Hippocampal formation (tissue), 2 donors: ENCODE measurements around the gene GALNTL6.

Experiments used
- DNase-seq, 2 donors: peaks; one replicate each; lab custom pipeline; 2025; lab: John Stamatoyannopoulos, UW

Gene GALNTL6

DNA sequence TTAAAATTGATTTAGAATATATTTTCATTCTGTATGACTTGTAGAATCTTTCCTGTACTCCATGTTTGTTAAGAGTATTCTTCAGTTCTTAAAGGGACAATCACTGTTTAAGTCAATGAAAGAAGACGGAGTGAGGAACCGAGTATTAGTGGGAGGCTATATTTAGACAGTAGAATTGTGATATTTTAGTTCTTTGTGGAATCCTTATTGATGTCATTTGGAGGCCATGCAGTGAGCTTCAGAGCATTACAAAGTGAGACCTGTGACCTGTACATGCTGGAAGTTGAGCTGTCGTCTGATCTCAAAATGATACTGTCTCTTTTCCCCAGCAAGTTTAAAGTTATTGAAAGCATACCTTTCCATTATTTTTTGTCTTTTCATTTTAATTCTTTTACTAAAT, 394.7 kb downstream of the GALNTL6 start:
- DNase-seq: no peak

DNA sequence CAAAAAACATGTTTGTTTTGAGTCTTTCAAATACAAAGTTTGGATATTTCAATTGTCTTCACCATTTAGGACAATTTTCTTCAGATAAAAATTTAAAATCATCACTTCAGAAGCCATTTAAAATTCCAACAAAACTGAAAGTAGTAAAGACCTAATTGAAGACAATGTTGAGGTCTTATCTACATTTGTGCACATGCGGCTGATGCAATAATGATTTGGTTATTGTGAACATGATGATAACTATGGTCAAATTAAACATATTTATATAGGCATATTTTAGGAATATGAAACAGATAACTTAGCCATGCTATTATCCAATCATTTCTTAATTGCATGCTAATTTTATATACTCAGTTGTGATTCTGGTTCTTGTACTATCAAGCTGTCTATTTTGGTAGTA, 407.5 kb downstream of the GALNTL6 start:
- no peak for DNase-seq

DNA sequence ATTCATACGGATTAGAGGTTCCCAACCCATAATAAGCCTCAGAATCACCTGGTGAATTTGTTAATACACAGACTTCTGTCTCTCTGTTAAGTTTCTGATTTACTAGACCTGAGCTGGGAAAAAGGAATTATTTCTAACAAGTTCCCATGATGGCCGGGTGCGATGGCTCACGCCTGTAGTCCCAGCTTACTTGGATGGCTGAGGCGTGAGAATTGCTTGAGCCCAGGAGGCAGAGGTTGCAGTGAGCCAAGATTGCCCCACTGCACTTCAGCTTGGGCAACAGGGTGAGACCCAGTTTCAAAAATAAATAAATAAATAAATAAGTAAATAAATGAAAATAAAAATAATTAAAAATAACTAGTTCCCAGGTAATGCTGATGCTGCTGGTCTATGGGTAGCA, 412.3 kb downstream of the GALNTL6 start:
- no peak for DNase-seq

DNA sequence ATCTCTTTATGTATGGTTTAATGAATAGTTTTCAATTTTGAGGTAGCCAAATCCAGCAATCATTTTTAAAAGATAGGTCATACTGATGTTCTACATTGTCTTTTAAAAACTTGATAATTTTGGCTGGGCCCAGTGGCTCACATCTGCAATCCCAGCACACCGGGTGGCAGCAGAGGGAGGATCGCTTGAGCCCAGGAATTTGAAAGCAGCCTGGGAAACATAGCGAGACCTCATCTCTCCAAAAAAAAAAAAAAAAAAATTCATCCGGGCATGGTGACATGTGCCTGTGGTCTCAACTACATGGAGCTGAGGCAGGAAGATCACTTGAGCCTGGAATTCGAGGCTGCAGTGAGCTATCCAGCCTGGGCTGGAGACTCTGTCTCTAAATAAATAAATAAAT, 419.8 kb downstream of the GALNTL6 start:
- DNase-seq: no peak

DNA sequence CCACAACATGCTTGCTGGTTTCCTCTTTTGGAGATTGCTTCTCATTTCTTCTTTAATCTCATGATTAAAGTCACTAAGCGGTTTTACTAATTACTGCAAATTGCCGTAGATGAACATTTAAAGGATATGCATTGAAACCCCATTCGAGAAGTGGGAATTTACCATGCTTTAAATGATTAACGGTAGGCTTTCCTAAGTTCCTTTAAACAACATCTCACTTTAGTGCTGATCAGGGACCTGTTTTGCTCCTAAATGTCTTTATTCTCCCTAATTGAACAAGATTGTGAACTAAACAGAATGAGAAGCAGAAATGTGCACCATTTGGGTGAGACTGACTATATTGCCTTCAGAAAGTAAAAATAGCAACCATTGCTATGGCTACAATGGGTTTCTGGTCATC, 430.3 kb downstream of the GALNTL6 start:
- no peak for DNase-seq

DNA sequence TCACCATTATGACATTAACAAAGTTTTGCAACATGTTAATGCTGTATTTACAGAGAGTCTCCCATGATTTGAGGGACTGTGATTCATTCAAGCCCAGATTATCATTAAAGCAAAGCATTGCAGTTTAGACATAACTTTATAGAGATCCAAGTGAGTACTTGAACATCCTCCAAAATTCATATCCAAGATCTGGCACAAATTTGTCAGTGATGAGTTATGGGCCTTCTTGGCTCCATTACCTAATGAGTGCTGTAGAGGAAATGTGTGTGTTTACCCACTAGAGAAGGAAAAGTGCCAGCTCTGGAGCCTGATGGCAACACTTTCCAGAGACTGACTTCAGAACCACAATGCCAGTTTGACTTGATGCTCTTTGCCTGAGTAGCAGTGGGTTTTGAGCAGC, 432.3 kb downstream of the GALNTL6 start:
- DNase-seq: no peak

DNA sequence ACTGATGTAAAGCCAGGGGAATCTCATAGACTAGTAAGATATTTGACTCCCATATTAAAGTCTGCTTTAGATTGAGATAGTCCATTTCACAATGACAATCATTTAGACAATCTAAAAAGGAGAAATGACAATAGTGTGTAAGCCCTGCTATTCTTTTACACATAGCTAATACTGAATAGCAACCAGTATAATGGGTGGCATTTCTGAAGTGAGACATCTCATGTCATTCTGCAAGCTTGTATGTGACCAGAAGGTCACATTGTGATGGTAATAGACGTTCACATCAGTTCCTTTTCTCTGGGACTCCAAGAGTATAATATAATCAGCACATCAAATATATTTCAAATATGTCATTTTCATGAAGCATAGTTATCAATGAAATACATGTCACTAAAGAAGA, 440.2 kb downstream of the GALNTL6 start:
- no peak for DNase-seq

DNA sequence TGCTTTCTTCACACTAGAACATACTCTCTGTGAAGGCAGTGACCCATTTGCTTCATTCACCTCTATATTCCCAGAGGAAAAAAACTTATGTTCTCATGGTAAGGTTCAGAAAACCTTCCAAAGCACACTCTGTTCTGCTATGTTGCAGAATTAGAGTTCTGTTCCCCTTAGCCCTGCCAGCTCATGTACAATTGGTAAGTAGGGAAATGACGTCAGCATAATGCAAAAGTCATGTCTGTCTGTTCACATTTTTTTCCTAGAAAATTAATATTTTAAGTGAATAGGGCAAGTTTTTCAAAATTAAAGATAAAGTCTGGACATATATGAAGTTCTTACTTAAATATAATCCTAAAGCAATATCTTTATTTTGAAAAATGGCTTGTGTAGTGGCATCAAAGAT, 443.6 kb downstream of the GALNTL6 start:
- no peak for DNase-seq

DNA sequence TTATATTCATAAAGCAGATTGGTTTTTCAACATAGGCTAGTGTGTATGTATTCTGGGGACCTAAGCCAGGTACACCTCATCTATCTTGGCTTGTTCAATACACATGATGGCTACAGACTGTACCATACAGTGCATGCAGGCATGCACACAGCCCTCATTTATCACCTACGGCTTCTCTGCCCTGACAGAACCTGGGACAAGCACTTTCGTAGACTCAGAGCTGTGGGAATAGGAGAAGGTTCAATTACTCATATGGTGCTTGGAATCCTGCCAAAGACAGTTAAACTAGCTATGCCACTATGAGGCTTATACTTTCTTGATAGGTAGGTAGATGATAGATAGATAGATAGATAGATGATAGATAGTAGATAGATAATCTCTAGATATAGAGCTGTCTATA, 457.2 kb downstream of the GALNTL6 start:
- no peak for DNase-seq

DNA sequence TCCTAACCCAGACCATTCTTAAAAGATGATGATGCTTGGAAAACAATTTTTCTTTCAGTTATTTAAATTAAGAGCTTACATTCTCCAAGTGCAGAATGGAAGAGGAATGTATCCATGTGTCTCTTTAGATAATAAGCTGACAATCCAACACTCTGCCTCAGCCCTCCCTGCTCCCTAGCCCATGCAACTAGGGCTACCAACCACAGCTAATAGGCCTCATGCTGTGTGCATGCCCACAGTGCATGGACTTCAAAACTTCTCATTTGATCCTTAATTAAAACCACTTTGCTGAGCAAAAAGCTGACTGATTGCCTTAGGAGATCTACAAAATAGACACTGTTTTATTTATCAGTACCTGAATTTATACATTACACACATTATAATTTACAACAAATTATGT, 473.9 kb downstream of the GALNTL6 start:
- no peak for DNase-seq

DNA sequence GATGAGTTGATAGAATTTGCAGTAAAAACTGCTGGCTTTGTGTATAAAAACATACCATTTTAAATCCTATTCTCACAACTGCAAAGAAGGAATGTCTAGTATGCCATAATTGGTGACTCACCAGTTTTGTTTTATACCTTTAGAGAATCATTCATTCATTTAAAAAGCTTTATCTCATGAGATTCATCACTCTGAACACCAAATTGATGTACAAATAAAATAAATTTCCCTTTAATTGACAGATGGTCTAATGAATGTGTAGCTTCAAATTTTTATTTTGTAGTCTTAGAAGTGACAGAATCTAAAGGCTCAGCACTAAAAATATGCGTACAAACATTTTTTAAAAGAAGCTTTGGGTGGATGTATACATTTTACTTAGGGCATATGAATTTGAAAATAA, 492.5 kb downstream of the GALNTL6 start:
- no peak for DNase-seq

DNA sequence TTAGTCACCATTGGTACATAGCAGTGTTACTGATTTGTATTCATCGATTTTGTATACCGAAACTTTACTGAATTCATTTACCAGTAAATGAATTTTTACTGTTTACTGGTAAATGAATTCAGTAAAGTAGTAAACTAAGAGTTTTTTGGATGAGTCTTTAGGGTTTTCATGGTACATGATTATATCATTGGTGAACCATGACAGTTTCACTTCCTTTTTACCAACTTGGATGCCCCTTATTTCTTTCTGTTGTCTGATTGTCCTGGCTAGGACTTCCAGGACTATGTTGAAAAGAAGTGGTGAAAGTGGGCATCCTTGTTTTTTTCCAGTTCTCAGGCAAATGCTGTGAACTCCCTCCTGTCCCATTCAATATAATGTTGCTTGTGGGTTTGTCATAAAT, 494.9 kb downstream of the GALNTL6 start:
- DNase-seq: no peak

DNA sequence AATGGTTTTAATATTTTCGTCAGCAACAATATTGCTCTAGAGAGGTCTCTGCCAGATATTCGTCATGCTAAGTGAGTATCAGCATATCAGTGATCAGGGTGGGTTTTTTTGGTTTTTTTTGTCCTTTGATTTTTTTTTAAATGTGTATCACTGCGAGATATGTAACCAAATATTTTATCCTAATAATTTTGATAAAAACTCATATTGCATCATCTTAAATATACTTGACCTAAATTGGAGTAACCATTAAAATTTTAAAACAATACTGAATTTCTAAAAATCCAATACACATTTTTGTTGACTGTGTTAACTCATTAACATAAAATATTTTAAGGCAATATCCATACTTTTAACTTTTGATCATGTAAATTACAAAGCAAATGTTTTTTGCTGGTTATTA, 498.5 kb downstream of the GALNTL6 start:
- DNase-seq: no peak

DNA sequence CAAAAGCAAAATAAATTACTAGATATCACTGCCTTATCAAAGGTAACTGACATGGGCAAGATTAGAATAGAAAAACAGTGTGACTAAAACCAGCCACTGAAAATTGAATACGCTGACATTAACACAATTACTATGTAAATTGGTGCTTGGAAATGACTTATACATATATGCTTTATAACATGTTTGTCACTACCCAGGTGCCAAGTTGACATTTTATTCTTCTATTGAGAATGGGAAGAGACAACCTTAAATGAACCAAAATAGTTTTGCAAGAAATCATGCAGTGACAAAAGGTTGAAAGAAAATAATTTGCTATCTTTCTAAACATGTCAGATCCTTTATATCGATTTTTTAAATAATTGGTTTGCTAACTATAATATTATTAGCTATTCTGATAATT, 510.1 kb downstream of the GALNTL6 start:
- no peak for DNase-seq

DNA sequence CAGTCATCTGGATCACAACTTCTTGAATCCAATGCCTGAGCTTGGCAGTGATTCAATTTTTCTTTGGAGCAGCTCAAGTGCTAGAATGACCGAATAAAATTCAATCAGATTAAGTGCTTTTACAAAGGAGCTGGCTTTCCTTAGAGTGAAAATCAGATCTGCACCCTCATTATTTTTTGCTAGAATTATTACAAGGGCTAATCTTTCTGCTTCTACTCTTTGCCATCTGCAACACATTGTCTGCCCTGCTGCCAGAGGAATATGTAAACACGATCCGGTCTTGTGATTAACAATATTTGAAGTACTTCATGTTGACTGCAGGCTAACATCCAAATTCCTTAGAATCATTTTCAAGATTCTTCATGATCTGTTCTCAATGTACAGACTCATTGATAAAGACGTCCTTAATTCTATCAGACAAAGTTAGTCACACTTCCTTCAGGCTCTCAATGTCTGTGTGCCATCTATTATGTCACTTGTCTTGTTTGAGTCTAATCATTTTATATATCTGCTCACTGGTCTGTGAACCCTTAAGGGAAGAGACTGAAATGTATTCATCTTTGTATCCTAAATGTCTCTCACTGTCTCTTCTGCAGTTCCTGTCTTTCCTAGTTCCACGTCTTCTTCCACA, 531.2 kb downstream of the GALNTL6 start:
- no peak for DNase-seq

DNA sequence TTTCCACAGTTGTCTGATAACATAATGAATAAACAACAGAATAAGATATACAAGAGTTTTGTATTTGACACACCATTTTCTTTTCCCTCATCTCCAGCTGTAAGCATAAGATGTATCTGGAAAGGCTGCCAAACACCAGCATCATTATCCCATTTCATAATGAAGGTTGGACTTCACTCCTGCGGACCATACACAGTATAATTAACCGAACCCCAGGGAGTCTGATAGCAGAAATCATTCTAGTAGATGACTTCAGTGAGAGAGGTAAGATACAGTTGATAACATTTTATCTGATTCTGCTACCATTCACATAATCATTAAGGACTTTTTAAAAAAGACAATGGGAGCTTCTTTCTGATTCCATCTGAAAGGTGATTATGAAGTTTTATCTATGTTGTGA, 535.2 kb downstream of the GALNTL6 start:
- no peak for DNase-seq

DNA sequence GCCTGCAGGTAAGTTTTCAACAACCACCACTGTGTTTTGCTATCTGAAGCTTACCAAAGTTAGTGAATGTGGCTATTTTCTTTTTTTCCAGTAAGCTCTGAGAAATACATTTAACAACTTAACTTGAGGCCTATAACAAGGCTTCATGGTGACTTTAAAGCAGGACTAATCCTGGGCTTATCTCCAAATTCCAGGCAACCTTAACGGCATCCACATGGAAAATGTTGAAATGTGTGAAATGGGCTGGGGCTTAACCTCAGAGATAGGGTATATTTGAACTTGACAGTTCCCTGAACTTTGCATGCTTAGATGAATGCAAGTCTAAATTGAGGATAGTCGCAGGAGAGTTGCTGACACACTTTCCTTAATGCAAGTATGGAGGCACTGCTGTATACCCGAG, 539.2 kb downstream of the GALNTL6 start:
- DNase-seq: no peak

DNA sequence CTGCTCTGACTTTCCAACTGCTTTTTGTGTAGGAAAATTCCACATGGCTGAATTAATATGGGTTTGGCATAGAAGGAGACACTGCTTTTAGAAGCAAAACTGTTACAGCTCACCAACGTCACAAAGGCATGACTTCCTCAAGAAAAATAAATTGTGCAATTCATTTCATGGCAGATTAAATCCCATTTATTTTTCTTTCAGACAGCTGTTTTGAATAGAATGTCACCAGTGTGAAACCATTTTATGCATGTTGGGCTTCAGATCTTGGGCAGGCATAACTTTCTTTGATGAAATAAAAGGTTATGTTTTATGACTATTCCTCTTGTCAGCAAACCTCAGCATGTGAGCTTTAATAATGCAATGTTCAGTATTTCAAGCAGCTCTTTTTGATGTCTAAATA, 542.8 kb downstream of the GALNTL6 start:
- DNase-seq: no peak

DNA sequence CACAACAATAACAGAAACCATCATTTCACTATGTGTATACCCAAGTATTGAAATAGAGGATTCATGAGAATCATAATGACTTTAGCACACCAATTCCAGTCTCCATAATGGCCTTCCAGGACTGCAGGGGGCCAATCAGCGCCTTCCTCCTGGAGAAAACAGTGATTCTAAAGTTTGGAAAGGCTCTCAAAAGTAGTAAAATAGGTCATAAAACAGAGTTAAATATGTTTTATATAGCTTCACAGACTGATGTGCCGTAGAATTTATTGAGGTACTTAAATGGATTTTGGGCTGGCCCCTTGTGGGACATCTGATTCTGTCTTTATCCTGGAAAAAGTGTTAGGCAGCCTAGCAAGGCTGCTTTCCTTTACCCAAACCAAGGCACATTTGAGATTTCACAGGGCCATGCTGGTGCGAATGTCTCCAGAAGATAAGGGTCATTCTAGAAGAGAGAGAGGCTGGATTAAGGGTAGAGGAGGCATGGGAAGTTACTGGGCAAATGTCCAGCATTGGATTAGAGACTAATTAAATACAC, 543.9 kb downstream of the GALNTL6 start:
- no peak for DNase-seq

DNA sequence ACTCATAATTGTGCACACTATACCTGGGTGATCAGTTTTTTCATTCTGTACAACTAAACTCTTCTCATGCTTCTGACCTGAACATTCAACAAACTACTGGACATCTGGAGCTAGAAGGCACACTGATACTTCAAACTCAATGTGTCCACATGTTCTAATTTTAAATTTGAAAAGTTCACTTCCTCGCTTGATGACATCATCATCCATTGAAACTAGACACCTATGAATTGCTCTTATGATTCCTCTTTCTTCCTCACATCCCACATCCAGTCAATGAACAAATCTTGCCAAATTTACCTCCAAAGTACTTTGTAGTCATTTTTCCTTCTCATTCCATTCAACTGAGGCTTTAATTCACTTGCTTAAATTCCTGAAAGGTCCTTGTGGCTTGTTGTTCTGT, 549.4 kb downstream of the GALNTL6 start:
- no peak for DNase-seq

DNA sequence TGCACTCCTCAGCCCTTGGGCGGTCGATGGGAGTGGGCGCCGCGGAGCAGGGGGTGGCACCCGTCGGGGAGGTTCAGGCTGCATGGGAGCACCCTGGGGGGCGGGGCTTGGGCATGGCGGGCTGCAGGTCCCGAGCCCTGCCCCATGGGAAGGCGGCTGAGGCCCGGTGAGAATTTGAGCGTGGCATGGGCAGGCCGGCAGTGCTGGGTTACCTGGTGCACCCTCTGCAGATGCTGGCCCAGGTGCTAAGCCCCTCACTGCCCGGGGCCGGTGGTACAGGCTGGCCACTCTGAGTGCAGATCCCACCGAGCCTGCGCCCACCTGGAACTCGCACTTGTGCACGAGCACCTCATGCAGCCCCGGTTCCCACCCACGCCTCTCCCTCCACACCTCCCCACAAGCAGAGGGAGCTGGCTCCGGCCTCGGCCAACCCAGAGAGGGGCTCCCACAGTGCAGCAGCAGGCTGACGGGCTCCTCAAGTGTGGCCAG, 556.3 kb downstream of the GALNTL6 start:
- no peak for DNase-seq

DNA sequence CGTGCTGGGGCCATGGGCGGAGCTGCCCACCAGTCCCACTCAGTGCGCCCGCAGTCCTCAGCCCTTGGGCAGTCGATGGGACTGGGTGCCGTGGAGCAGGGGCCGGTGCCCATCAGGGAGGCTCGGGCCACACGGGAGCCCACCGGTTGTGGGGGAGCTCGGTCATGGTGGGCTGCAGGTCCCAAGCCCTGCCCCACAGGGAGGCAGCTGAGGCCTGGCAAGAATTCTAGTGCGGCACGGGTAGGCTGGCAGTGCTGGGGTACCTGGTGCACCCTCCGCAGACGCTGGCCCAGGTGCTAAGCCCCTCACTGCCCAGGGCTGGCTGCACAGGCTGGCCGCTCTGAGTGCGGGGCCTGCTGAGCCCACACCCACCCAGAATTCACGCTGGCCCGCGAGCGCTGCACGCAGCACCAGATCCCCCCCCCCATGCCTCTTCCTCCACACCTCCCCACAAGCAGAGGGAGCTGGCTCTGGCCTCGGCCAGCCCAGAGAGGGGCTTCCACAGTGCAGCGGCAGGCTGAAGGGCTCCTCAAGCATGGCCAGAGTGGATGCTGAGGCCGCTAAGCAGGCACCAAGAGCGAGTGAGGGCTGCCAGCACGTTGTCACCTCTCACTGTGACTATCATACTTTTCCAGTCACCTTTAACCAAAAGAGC, 564.4 kb downstream of the GALNTL6 start:
- DNase-seq: no peak

DNA sequence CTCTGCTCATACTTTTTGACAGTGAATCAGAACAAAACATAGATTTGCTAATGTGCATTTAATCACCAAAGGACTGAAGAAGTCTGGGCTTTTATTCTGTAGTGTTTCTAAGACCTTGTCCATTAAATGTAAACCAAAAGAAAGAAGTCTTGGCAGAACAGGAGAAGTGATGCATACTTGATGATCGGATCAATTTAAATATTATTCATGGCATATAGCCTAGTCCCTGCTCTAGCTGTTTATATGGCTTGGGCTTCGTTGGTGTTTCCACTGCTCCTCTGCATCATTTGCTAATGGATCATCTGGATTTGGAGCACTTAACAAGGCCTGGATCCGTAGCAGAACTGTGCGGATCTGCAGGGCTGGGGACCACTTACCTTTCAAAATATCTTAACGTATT, 566.6 kb downstream of the GALNTL6 start:
- no peak for DNase-seq

DNA sequence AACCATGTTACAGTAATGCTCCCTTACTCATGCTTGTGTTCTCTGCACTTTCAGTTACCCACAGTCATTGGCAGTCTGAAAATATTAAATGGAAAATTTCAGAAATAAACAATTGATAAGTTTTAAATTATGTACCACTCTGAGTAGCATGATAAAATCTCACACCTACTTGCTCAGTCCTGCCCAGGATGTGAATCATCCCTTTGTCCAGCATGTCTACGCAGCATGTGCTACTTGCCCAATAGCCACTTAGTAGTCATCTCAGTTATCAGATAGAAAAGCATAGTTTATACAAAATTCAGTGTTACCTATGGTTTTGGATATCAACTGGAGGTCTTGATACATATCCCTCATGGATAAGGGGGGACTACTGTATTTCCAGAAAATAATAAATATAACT, 577.1 kb downstream of the GALNTL6 start:
- no peak for DNase-seq
